ENCODE data around the gene ADARB2.
"Not testable (repeated sequence)": the region's sequence is repeated elsewhere in the genome, so short reads cannot be mapped to it uniquely, and the experiment has no call there.

ADARB2 gene

GRCh38 chr10:1432161-1432560 is 305.2 kb downstream of the ADARB2 start:
- H3K9me3 ChIP-seq (ENCODE audit: severe bottlenecking), result no peaks in the 10 kb centered on the region
- DNase-seq (ENCODE audit: low spot score), result no peak
- no peak for ATAC-seq (ENCODE audit: low read depth)
- H3K27ac ChIP-seq (ENCODE audit: poor library complexity, severe bottlenecking), result no peak overlapping the region
- H3K36me3 ChIP-seq (ENCODE audit: low read depth), result no peaks in the 10 kb centered on the region
- H3K4me3 ChIP-seq (ENCODE audit: severe bottlenecking), result no peak overlapping the region
- peaks cover 4% of the 10 kb centered on the region for H3K27me3 ChIP-seq (ENCODE audit: insufficient read depth, poor library complexity, severe bottlenecking)
- TF ChIP-seq, protein P1, sequence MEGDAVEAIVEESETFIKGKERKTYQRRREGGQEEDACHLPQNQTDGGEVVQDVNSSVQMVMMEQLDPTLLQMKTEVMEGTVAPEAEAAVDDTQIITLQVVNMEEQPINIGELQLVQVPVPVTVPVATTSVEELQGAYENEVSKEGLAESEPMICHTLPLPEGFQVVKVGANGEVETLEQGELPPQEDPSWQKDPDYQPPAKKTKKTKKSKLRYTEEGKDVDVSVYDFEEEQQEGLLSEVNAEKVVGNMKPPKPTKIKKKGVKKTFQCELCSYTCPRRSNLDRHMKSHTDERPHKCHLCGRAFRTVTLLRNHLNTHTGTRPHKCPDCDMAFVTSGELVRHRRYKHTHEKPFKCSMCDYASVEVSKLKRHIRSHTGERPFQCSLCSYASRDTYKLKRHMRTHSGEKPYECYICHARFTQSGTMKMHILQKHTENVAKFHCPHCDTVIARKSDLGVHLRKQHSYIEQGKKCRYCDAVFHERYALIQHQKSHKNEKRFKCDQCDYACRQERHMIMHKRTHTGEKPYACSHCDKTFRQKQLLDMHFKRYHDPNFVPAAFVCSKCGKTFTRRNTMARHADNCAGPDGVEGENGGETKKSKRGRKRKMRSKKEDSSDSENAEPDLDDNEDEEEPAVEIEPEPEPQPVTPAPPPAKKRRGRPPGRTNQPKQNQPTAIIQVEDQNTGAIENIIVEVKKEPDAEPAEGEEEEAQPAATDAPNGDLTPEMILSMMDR (IDR thresholded peaks at IDR 0.05; ENCODE audit: poor library complexity, severe bottlenecking), result no peak
- no peaks in the 10 kb centered on the region for H3K4me1 ChIP-seq (ENCODE audit: insufficient read depth, poor library complexity, severe bottlenecking)

- H3K9me3 ChIP-seq (ENCODE audit: severe bottlenecking), result no peaks in the 10 kb centered on the region
- no peak overlapping the region for H3K4me3 ChIP-seq (ENCODE audit: severe bottlenecking)
- H3K27ac ChIP-seq (ENCODE audit: poor library complexity, severe bottlenecking), result no peak overlapping the region
- peaks cover 7% of the 10 kb centered on the region for H3K27me3 ChIP-seq (ENCODE audit: insufficient read depth, poor library complexity, severe bottlenecking)
- H3K36me3 ChIP-seq (ENCODE audit: low read depth), result no peaks in the 10 kb centered on the region
- no peaks in the 10 kb centered on the region for H3K4me1 ChIP-seq (ENCODE audit: insufficient read depth, poor library complexity, severe bottlenecking)
- TF ChIP-seq, protein P1 (IDR thresholded peaks at IDR 0.05; ENCODE audit: poor library complexity, severe bottlenecking), result no peak
- DNase-seq (ENCODE audit: low spot score) (no peak), ATAC-seq (ENCODE audit: low read depth) (no peak)
Measured at GRCh38 chr10:1431229-1431628, 306.1 kb downstream of the ADARB2 start.

- not testable (repeated sequence) for H3K9me3 ChIP-seq (ENCODE audit: severe bottlenecking); H3K4me1 ChIP-seq (ENCODE audit: insufficient read depth, poor library complexity, severe bottlenecking); H3K27me3 ChIP-seq (ENCODE audit: insufficient read depth, poor library complexity, severe bottlenecking); H3K36me3 ChIP-seq (ENCODE audit: low read depth); ATAC-seq (ENCODE audit: low read depth); H3K27ac ChIP-seq (ENCODE audit: poor library complexity, severe bottlenecking); H3K4me3 ChIP-seq (ENCODE audit: severe bottlenecking); DNase-seq (ENCODE audit: low spot score)
Measured at GRCh38 chr10:1427521-1428186, 309.7 kb downstream of the ADARB2 start.

DNA sequence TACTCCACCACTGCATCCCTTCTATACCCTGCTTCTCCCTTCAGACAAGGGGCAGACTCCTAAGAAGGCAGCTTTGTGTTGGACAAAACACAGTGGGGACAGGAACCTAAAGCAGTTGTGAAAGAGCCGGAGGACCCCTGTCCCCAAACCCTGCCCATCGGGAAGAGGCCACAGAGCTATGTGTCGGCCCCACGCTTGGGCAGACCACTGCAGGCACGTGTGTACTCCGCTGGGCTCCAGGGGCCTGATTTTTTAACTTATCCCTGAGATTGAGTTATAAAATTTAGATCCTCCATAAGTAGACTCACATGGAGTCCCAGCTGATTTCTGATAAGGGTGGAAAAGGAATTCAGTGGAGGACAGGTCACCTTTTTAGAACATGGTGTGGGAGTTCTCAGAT is 310.5 kb downstream of the ADARB2 start:
- ATAC-seq (ENCODE audit: low read depth) (no peak), DNase-seq (ENCODE audit: low spot score) (no peak)
- Histone ChIP-seq H3K4me1 (ENCODE audit: insufficient read depth, poor library complexity, severe bottlenecking) (no peaks in the 10 kb centered on the region), H3K4me3 (ENCODE audit: severe bottlenecking) (no peak overlapping the region), H3K27me3 (ENCODE audit: insufficient read depth, poor library complexity, severe bottlenecking) (peaks cover 7% of the 10 kb centered on the region), H3K9me3 (ENCODE audit: severe bottlenecking) (no peaks in the 10 kb centered on the region), H3K27ac (ENCODE audit: poor library complexity, severe bottlenecking) (no peak overlapping the region), H3K36me3 (ENCODE audit: low read depth) (no peaks in the 10 kb centered on the region)
- TF ChIP-seq, protein P1 (IDR thresholded peaks at IDR 0.05; ENCODE audit: poor library complexity, severe bottlenecking), result no peak

DNA sequence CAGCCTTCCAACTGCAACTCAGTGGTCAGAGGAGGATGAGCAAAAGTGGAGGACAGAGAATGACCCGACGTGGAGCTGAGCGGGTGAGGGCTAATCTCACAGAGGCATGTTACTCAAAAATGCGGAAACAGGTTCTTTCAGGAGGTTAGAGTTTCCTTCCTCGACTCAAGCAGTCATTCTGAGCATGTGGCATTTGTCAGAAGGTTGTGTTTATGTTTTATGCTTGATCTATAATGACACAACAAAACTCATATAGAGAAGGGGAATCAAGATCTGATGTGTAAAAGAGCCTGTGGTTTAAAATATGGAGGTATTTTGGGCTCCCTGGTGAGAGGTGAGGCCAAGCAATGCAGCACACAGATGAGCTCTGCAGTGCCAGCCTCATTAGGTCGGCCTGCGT is 311.4 kb downstream of the ADARB2 start:
- TF ChIP-seq, protein P1 (IDR thresholded peaks at IDR 0.05; ENCODE audit: poor library complexity, severe bottlenecking), result no peak
- no peak for DNase-seq (ENCODE audit: low spot score)
- Histone ChIP-seq H3K27me3 (ENCODE audit: insufficient read depth, poor library complexity, severe bottlenecking) (peaks cover 7% of the 10 kb centered on the region), H3K4me1 (ENCODE audit: insufficient read depth, poor library complexity, severe bottlenecking) (no peaks in the 10 kb centered on the region), H3K36me3 (ENCODE audit: low read depth) (no peaks in the 10 kb centered on the region), H3K27ac (ENCODE audit: poor library complexity, severe bottlenecking) (no peak overlapping the region), H3K4me3 (ENCODE audit: severe bottlenecking) (no peak overlapping the region), H3K9me3 (ENCODE audit: severe bottlenecking) (no peaks in the 10 kb centered on the region)
- ATAC-seq (ENCODE audit: low read depth), result no peak

Measured in RWPE2 (cell line).